Measurements from ENCODE around the gene STEAP1B. TPM values are rescaled to one million over a fixed set of nuclear protein-coding genes. Genes with fewer than 3 reads are reported as not detected.

The STEAP1B gene
- polyA plus RNA-seq, 1 of the 3 experiments (the other 2 are of a cell fraction) = 14.7 TPM

- H3K79me2 ChIP-seq (ENCODE audit: insufficient read depth) = no peaks in the 10 kb centered on the region
- DNase-seq = no peak
- no peaks in the 10 kb centered on the region for H4K20me1 ChIP-seq (ENCODE audit: insufficient read depth)
- no peaks in the 10 kb centered on the region for H3K9me2 ChIP-seq
- H3F3A ChIP-seq (replicated peaks; ENCODE audit: insufficient read depth) = no peaks in the 10 kb centered on the region
- no peaks in the 10 kb centered on the region for H3K9me3 ChIP-seq
- H3K27me3 ChIP-seq (ENCODE audit: insufficient read depth) = peaks cover 85% of the 10 kb centered on the region
- H3K27ac ChIP-seq (ENCODE audit: low read depth in 2 of 2, low read length in 1 of 2) = no peak overlapping the region
- peaks cover 0 to 3% of the 10 kb centered on the region in 2 experiments; a peak in 2 of 4 replicates for H3K4me1 ChIP-seq (ENCODE audit: control insufficient read depth in 1 of 2, insufficient read depth in 2 of 2, low read depth in 1 of 2, low read length in 1 of 2)
- no peak overlapping the region for H3K4me3 ChIP-seq (ENCODE audit: low read depth in 2 of 2, low read length in 1 of 2)
- H3K9ac ChIP-seq = no peak overlapping the region
- no peaks in the 10 kb centered on the region for H3K36me3 ChIP-seq (replicated peaks in 1 of 2; ENCODE audit: control insufficient read depth in 1 of 2, insufficient read depth in 2 of 2, low read length in 1 of 2)
- CTCF ChIA-PET = interaction anchor here (0.9 to 1.7 kb wide), 4 partner anchors 11 to 23 kb away, joined by 3 to 9 read pairs (median 5); no protein-coding TSS in a partner anchor
- no peak overlapping the region for H2AFZ ChIP-seq (ENCODE audit: low read depth)
- POLR2A ChIA-PET = no interaction called here
- no peak overlapping the region for H3K4me2 ChIP-seq
- WGBS (ENCODE audit: low lambda C conversion rate) = 12% methylated on average over 1 of the region's 1 CpG
- TF ChIP-seq, protein P1, sequence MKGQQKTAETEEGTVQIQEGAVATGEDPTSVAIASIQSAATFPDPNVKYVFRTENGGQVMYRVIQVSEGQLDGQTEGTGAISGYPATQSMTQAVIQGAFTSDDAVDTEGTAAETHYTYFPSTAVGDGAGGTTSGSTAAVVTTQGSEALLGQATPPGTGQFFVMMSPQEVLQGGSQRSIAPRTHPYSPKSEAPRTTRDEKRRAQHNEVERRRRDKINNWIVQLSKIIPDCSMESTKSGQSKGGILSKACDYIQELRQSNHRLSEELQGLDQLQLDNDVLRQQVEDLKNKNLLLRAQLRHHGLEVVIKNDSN (IDR thresholded peaks at IDR 0.05; ENCODE audit: borderline replicate concordance, low read depth) = no peak
- TF ChIP-seq JUND (IDR thresholded peaks at IDR 0.05) (no peak), RCOR1 (IDR thresholded peaks at IDR 0.05; ENCODE audit: low read length) (no peak), RAD21 (IDR thresholded peaks at IDR 0.05; ENCODE audit: low read length) (no peak), TCF12 (IDR thresholded peaks at IDR 0.05) (no peak), EP300 (IDR thresholded peaks at IDR 0.05; ENCODE audit: borderline replicate concordance in 1 of 2, low read depth in 1 of 2, low read length in 1 of 2) (no peak), USF2 (IDR thresholded peaks at IDR 0.05; ENCODE audit: borderline replicate concordance, low read depth, low read length) (no peak), PBX3 (IDR thresholded peaks at IDR 0.05) (no peak), MEF2A (IDR thresholded peaks at IDR 0.05; ENCODE audit: borderline replicate concordance, low read depth) (no peak), TAF1 (IDR thresholded peaks at IDR 0.05; ENCODE audit: borderline replicate concordance, low read depth, low read length) (no peak), ELF1 (IDR thresholded peaks at IDR 0.05) (no peak), GATA2 (CRISPR knock-in tag; IDR thresholded peaks at IDR 0.05) (no peak), RXRA (IDR thresholded peaks at IDR 0.05; ENCODE audit: borderline replicate concordance, low read depth) (no peak), NRF1 (IDR thresholded peaks at IDR 0.05; ENCODE audit: low read depth, low read length) (no peak)
Observed at GRCh38 chr7:22548313-22548712, 48.3 kb upstream of the STEAP1B start.

DNA sequence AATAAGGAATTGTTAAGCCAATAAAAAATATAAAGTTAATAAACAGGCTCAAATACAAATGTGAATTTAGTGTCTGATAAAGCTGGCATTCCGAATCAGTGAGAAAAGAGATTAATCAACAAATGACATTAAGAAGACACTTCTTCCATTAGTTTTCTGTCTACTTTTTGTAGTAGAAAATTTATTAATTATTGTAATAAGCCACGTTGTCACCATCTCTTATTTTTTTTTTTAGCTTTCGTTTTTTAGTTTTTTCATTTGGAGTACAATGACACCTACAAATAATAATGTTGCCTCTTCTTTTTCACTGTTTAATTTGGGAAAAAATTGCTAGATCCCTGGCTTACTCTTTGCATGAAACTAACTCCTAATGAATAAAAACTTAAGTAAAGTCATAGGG, 46.8 kb upstream of the STEAP1B start:
- Histone ChIP-seq H3K4me2 (no peak overlapping the region), H3K27me3 (ENCODE audit: insufficient read depth) (peaks cover 85% of the 10 kb centered on the region), H3K9me3 (no peaks in the 10 kb centered on the region), H3K4me3 (ENCODE audit: low read depth in 2 of 2, low read length in 1 of 2) (no peak overlapping the region), H3K36me3 (replicated peaks in 1 of 2; ENCODE audit: control insufficient read depth in 1 of 2, insufficient read depth in 2 of 2, low read length in 1 of 2) (no peaks in the 10 kb centered on the region), H4K20me1 (ENCODE audit: insufficient read depth) (no peaks in the 10 kb centered on the region), H3K27ac (ENCODE audit: low read depth in 2 of 2, low read length in 1 of 2) (no peak overlapping the region), H3F3A (replicated peaks; ENCODE audit: insufficient read depth) (no peaks in the 10 kb centered on the region), H2AFZ (ENCODE audit: low read depth) (no peak overlapping the region), H3K4me1 (ENCODE audit: control insufficient read depth in 1 of 2, insufficient read depth in 2 of 2, low read depth in 1 of 2, low read length in 1 of 2) (peaks cover 0 to 3% of the 10 kb centered on the region in 2 experiments; a peak in 2 of 4 replicates), H3K9me2 (no peaks in the 10 kb centered on the region), H3K9ac (no peak overlapping the region), H3K79me2 (ENCODE audit: insufficient read depth) (no peaks in the 10 kb centered on the region)
- no peak for TF ChIP-seq FOXJ3 (CRISPR knock-in tag; IDR thresholded peaks at IDR 0.05)
- no peak for TF ChIP-seq TAF1 (IDR thresholded peaks at IDR 0.05; ENCODE audit: borderline replicate concordance, low read depth, low read length)
- TF ChIP-seq TCF12 (IDR thresholded peaks at IDR 0.05) = no peak
- no peak for TF ChIP-seq RCOR1 (IDR thresholded peaks at IDR 0.05; ENCODE audit: low read length)
- TF ChIP-seq, protein P1 (IDR thresholded peaks at IDR 0.05; ENCODE audit: borderline replicate concordance, low read depth) = no peak
- TF ChIP-seq, protein P2, sequence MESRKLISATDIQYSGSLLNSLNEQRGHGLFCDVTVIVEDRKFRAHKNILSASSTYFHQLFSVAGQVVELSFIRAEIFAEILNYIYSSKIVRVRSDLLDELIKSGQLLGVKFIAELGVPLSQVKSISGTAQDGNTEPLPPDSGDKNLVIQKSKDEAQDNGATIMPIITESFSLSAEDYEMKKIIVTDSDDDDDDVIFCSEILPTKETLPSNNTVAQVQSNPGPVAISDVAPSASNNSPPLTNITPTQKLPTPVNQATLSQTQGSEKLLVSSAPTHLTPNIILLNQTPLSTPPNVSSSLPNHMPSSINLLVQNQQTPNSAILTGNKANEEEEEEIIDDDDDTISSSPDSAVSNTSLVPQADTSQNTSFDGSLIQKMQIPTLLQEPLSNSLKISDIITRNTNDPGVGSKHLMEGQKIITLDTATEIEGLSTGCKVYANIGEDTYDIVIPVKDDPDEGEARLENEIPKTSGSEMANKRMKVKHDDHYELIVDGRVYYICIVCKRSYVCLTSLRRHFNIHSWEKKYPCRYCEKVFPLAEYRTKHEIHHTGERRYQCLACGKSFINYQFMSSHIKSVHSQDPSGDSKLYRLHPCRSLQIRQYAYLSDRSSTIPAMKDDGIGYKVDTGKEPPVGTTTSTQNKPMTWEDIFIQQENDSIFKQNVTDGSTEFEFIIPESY (IDR thresholded peaks at IDR 0.05; ENCODE audit: borderline replicate concordance, low read depth) = no peak
- TF ChIP-seq GATA2 (CRISPR knock-in tag; IDR thresholded peaks at IDR 0.05) = no peak
- TF ChIP-seq FOXM1 (IDR thresholded peaks at IDR 0.05; ENCODE audit: low read depth) = no peak
- CTCF ChIA-PET = interaction anchor here (0.9 to 1.5 kb wide), 3 partner anchors 11 to 22 kb away, joined by 4 to 6 read pairs (median 4); no protein-coding TSS in a partner anchor
- WGBS (ENCODE audit: low lambda C conversion rate) = 4% methylated on average over 3 of the region's 3 CpGs
- POLR2A ChIA-PET = no interaction called here
- no peak for DNase-seq
